GM21528 (cell line): ENCODE measurements around the gene CES4A.
"Not testable (repeated sequence)": the region's sequence is repeated elsewhere in the genome, so short reads cannot be mapped to it uniquely, and the experiment has no call there.

Experiments
- ATAC-seq: cut with Tn5 transposase; IDR thresholded peaks from one replicate; pipeline ENCODE4 v1.9.1; 2021; ENCODE audit warnings: mild to moderate bottlenecking, moderate library complexity; ENCODE audit not compliant: unreplicated experiment, low FRiP score

CES4A gene

GRCh38 chr16:67041520-67041919, 53.1 kb downstream of the CES4A start:
- ATAC-seq, result not testable (repeated sequence)

DNA sequence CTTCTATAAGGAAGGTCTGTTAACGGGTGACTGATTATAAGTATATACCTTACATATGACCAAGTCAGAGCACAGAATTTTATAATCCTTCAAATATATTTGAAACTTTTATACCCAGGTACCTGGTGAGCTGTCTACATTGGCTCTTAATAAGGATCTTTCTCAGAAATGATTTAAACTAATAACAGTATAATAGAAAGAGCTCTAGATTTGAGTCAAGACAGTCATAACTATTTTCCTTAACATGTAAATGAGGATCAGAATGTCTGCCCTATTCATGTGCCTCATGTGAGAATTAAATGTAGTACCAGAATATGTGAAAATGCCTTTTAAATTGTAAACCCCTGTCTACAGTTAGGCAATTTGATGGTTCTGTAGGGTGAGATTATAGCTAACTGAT, 55.0 kb downstream of the CES4A start:
- ATAC-seq, result no peak

DNA sequence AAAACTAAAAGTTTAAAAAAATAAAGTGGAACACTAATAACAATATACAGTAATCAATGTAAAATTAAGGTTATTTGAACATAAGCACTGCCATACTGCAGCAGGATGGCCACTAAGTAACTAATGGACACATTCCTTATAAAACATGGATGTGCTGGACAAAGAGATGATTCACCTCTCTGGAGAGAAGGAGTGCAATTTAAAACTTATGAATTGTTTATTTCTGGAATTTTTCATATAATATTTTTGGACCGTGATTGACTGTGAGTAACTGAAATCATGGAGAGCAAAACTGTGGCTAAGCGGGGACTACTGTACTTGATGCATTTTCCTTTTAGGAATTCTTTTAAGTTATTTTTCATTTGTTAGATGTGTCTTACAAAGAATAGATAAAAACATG, 62.4 kb downstream of the CES4A start:
- ATAC-seq, result no peak

GRCh38 chr16:67052399-67052798, 64.0 kb downstream of the CES4A start:
- no peak for ATAC-seq

DNA sequence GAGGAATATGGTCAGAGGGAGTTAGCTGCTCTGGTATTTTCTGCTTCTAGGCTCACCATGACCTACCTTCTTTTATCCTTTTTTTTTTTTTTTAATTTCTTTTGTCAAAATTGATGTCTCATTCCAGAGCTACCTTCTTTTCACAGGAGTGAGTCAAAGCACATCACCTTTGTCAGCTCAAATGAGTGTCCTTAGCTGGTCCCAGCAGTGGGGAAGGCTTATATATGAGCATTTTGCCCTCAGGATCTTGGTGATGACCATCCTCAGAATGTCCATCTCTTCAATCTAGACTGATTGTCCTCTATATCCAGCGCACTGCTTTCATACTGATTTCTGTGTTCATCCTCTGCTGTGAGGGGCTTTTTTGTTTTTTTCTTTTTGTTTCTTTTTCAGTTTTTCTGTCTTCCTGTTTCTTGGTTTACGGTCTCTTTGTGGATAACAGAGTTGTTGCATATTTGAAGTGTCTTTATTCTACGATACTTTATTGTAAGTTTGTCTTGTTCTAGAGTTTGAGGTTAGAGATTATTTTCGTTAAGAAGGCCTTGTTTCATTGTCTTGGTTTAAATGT, 65.5 kb downstream of the CES4A start:
- ATAC-seq, result no peak

- no peak for ATAC-seq
These were observed 66.5 kb downstream of the CES4A start for GRCh38 chr16:67054901-67055300.

- no peak for ATAC-seq
These were observed 67.5 kb downstream of the CES4A start for GRCh38 chr16:67055712-67056487.
